Stomach (tissue), 9 donors: Measurements from ENCODE around the gene CPB2. TPM values are rescaled to one million over a fixed set of nuclear protein-coding genes. Genes with fewer than 3 reads are reported as not detected.

Experiments used
- DNase-seq, 2 donors: peaks; one replicate each; pipeline versions ENCODE4 v3.0.0 to v3.0.0-alpha.2; 2013 to 2019
- H3K27ac ChIP-seq, 5 donors: fragments of 200-600 bp in 4 of 5; sonication (generic) in 4 of 5; one replicate each; pipeline ENCODE4 v1.5.1; 2013 to 2019; ENCODE audit warnings: mild to moderate bottlenecking in 1 of 5, moderate library complexity in 1 of 5
- H3K27me3 ChIP-seq, 3 donors: fragments of 200-600 bp; sonication (generic); one replicate each; pipeline ENCODE4 v1.5.1; 2017 to 2019; ENCODE audit warnings: mixed run types in 1 of 3
- H3K36me3 ChIP-seq, 4 donors: fragments of 200-600 bp; sonication (generic); 1 replicate in 3 of 4; 2 replicates in 1 of 4; pipeline ENCODE4 v1.5.1; 2016 to 2019
- H3K4me1 ChIP-seq, 4 donors: fragments of 200-600 bp; sonication (generic); one replicate each; pipeline ENCODE4 v1.5.1; 2016 to 2019
- H3K4me3 ChIP-seq, 4 donors: fragments of 200-600 bp; sonication (generic) in 3 of 4; one replicate each; pipeline ENCODE4 v1.5.1; 2016 to 2019; ENCODE audit warnings: mild to moderate bottlenecking in 1 of 4
- H3K9me3 ChIP-seq, 4 donors: fragments of 200-600 bp; sonication (generic); one replicate each; pipeline ENCODE4 v1.5.1; 2016 to 2019
- CTCF ChIP-seq, 7 experiments: fragments of 450-650 bp in 4 of 7; fragments of 200-600 bp in 3 of 7; sonication (generic) in 3 of 7; IDR thresholded peaks; one replicate each; pipeline ENCODE4 v1.5.1; 2016 to 2019; ENCODE audit warnings: antibody characterized with exemption in 7 of 7, control low read depth in 2 of 7, mild to moderate bottlenecking in 1 of 7
- EP300 ChIP-seq: sonication (generic); formaldehyde crosslinking; IDR thresholded peaks from one replicate; pipeline ENCODE4 v1.6.1; 2017; ENCODE audit warnings: antibody characterized with exemption
- POLR2A ChIP-seq, 4 donors: fragments of 450-650 bp; IDR thresholded peaks; one replicate each; pipeline ENCODE4 v1.6.1; 2016; ENCODE audit warnings: antibody characterized with exemption in 4 of 4, control low read depth in 2 of 4, mild to moderate bottlenecking in 1 of 4, moderate library complexity in 1 of 4
- POLR2AphosphoS5 ChIP-seq, 3 donors: sonication (generic); formaldehyde crosslinking; IDR thresholded peaks; one replicate each; pipeline ENCODE4 v1.6.1; 2016; ENCODE audit warnings: antibody characterized with exemption in 3 of 3
- WGBS, 5 donors: extraction: QIAGEN DNeasy Blood & Tissue Kit in 3 of 5; methylation state at CpG; one replicate each; pipeline versions ENCODE4 v1.1.5 to v1.1.7; 2013 to 2018; 5-methylcytosine and 5-hydroxymethylcytosine counted together
- intact Hi-C: fragments of 100-400 bp; cut with DNase I; formaldehyde crosslinking; loops from one replicate; pipeline ENCODE4 v1.15.1; 2023; ENCODE audit warnings: low total_unique reads
- polyA plus RNA-seq, 3 donors: library from polyadenylated mRNA; stranded (reverse); fragments of 200-250 nt; gene quantifications; one replicate each; pipeline ENCODE4 v1.2.3, GENCODE V29; 2013
- total RNA-seq, 5 donors: library from RNA; depleted of rRNA; stranded (reverse); fragments of >200 nt; gene quantifications; one replicate each; pipeline versions ENCODE4 v1.1.0 to v1.2.3, GENCODE V29; 2014 to 2016
- donor health status: healthy with polysubstance abuse.
- donor health status: Bipolar disorder and iron deficiency.
- donor health status: healthy.

Gene CPB2
- total and polyA plus RNA-seq, 8 donors = 0.37 to 2.2 TPM; not detected in 6

GRCh38 chr13:46085737-46086136 lies 19.1 kb downstream of the CPB2 start:
- no peak overlapping the region for H3K4me3 ChIP-seq
- TF ChIP-seq POLR2AphosphoS5 (IDR thresholded peaks at IDR 0.05) (no peak), EP300 (no peak), CTCF (IDR thresholded peaks at IDR 0.05) (no peak), POLR2A (IDR thresholded peaks at IDR 0.05) (no peak)
- intact Hi-C loops = no loop called here
- no peaks in the 10 kb centered on the region for H3K9me3 ChIP-seq
- H3K27ac ChIP-seq = no peak overlapping the region
- WGBS, 5 donors = 89 to 95% (median 91%) methylated on average over 13 of the region's 13 CpGs
- no peaks in the 10 kb centered on the region for H3K4me1 ChIP-seq
- no peak for DNase-seq
- H3K27me3 ChIP-seq = peaks cover 0 to 5% (median 3%) of the 10 kb centered on the region in 3 donors
- no peaks in the 10 kb centered on the region for H3K36me3 ChIP-seq

- H3K4me1 ChIP-seq = no peaks in the 10 kb centered on the region
- DNase-seq = no peak
- TF ChIP-seq EP300 = no peak
- H3K36me3 ChIP-seq = no peaks in the 10 kb centered on the region
- H3K9me3 ChIP-seq = no peaks in the 10 kb centered on the region
- peaks cover 0 to 5% (median 0%) of the 10 kb centered on the region in 3 donors for H3K27me3 ChIP-seq
- H3K27ac ChIP-seq = no peak overlapping the region
- 92 to 96% (median 95%) methylated on average over 5 of the region's 5 CpGs for WGBS, 5 donors
- intact Hi-C loops = no loop called here
- H3K4me3 ChIP-seq = no peak overlapping the region
These were observed 22.5 kb downstream of the CPB2 start for GRCh38 chr13:46082324-46082723.

GRCh38 chr13:46079770-46080169 lies 25.1 kb downstream of the CPB2 start:
- no peak for DNase-seq
- no peak for TF ChIP-seq POLR2AphosphoS5 (IDR thresholded peaks at IDR 0.05)
- no peak for TF ChIP-seq EP300
- no peak for TF ChIP-seq CTCF (IDR thresholded peaks at IDR 0.05)
- no peak for TF ChIP-seq POLR2A (IDR thresholded peaks at IDR 0.05)
- 62 to 84% (median 68%) methylated on average over 2 of the region's 2 CpGs for WGBS, 5 donors
- no peaks in the 10 kb centered on the region for H3K9me3 ChIP-seq
- H3K27ac ChIP-seq = no peak overlapping the region
- H3K4me3 ChIP-seq = no peak overlapping the region
- H3K36me3 ChIP-seq = no peaks in the 10 kb centered on the region
- no peaks in the 10 kb centered on the region for H3K27me3 ChIP-seq
- intact Hi-C loops = no loop called here
- H3K4me1 ChIP-seq = no peaks in the 10 kb centered on the region

GRCh38 chr13:46077265-46077664 lies 27.6 kb downstream of the CPB2 start:
- no peaks in the 10 kb centered on the region for H3K36me3 ChIP-seq
- H3K27ac ChIP-seq = no peak overlapping the region
- intact Hi-C loops = no loop called here

More at GRCh38 chr13:46077265-46077664, 27.6 kb downstream of the CPB2 start:
- Histone ChIP-seq H3K4me1 (no peaks in the 10 kb centered on the region), H3K9me3 (no peaks in the 10 kb centered on the region), H3K27me3 (no peaks in the 10 kb centered on the region), H3K4me3 (no peak overlapping the region)
- no peak for TF ChIP-seq CTCF (IDR thresholded peaks at IDR 0.05)
- no peak for TF ChIP-seq EP300
- TF ChIP-seq POLR2A (IDR thresholded peaks at IDR 0.05) = no peak
- TF ChIP-seq POLR2AphosphoS5 (IDR thresholded peaks at IDR 0.05) = no peak
- WGBS, 5 donors = 63 to 82% (median 71%) methylated on average over 1 of the region's 1 CpG
- DNase-seq = no peak
